Thymus (tissue), 14 donors: ENCODE results near the gene GAS2L3. TPM values are rescaled to one million over a fixed set of nuclear protein-coding genes. Genes with fewer than 3 reads are reported as not detected.

Source experiments
- DNase-seq, 9 donors: peaks; one replicate each; pipeline ENCODE4 v3.0.0-alpha.2; 2013; ENCODE audit warnings: low spot score in 9 of 9, low read depth in 6 of 9, missing footprints in 1 of 9
- H3K27ac ChIP-seq, 2 donors: one replicate each; pipeline ENCODE4 v1.5.1; 2013; ENCODE audit warnings: control low read depth in 1 of 2, low read depth in 1 of 2, low read length in 1 of 2, mild to moderate bottlenecking in 1 of 2, moderate library complexity in 1 of 2
- H3K27me3 ChIP-seq, 2 donors: one replicate each; pipeline ENCODE4 v1.5.1; 2013; ENCODE audit warnings: low read length in 1 of 2; ENCODE audit not compliant: control insufficient read depth in 2 of 2, insufficient read depth in 1 of 2
- H3K36me3 ChIP-seq, 2 donors: one replicate each; pipeline ENCODE4 v1.5.1; 2013; ENCODE audit warnings: low read length in 1 of 2, mild to moderate bottlenecking in 1 of 2, moderate library complexity in 1 of 2; ENCODE audit not compliant: control insufficient read depth in 2 of 2, insufficient read depth in 2 of 2
- H3K4me1 ChIP-seq, 2 donors: one replicate each; pipeline ENCODE4 v1.5.1; 2013; ENCODE audit warnings: low read length in 2 of 2; ENCODE audit not compliant: control insufficient read depth in 2 of 2, insufficient read depth in 2 of 2
- H3K4me3 ChIP-seq, 2 donors: one replicate each; pipeline ENCODE4 v1.5.1; 2013; ENCODE audit warnings: low read length in 2 of 2, control low read depth in 1 of 2, mild to moderate bottlenecking in 1 of 2
- H3K9me3 ChIP-seq, 2 donors: one replicate each; pipeline ENCODE4 v1.5.1; 2013; ENCODE audit warnings: low read length in 1 of 2, mild to moderate bottlenecking in 1 of 2; ENCODE audit not compliant: control insufficient read depth in 2 of 2, insufficient read depth in 1 of 2
- WGBS: extraction: QIAGEN DNeasy Blood & Tissue Kit; methylation state at CpG from one replicate; pipeline ENCODE4 v1.1.7; 2013; 5-methylcytosine and 5-hydroxymethylcytosine counted together
- long read RNA-seq, 10 donors: transcript quantifications; one replicate each; lab custom pipeline, GENCODE V29; 2026
- polyA plus RNA-seq: library from polyadenylated mRNA; stranded (reverse); fragments of 200-250 nt; gene quantifications from one replicate; pipeline ENCODE4 v1.2.3, GENCODE V29; 2013
- total RNA-seq: library from RNA; stranded (reverse); fragments of 120-200 nt; gene quantifications from one replicate; pipeline ENCODE4 v1.2.4, GENCODE V29; 2013
- donor health status: healthy.

GAS2L3 gene
- 4.4 TPM for total RNA-seq
- 2.2 TPM for polyA plus RNA-seq
- long read RNA-seq, donor 1 = 0 reads
- long read RNA-seq, donor 2 = 0 reads
- long read RNA-seq, donor 3 = 0 reads
- long read RNA-seq, donor 4, partial matches to known transcripts = 0 of 1 reads
- long read RNA-seq, donor 4, other reads (novel, unspliced or antisense) = 0 of 1 reads
- long read RNA-seq, donor 5 = 0 reads
- long read RNA-seq, donor 6 = 0 reads
- long read RNA-seq, donor 7, partial matches to known transcripts = 0 of 1 reads
- long read RNA-seq, donor 7, other reads (novel, unspliced or antisense) = 0 of 1 reads
- long read RNA-seq, donor 8 = 0 reads
- long read RNA-seq, donor 9 = 0 reads
- long read RNA-seq, donor 10 = 0 reads

DNA sequence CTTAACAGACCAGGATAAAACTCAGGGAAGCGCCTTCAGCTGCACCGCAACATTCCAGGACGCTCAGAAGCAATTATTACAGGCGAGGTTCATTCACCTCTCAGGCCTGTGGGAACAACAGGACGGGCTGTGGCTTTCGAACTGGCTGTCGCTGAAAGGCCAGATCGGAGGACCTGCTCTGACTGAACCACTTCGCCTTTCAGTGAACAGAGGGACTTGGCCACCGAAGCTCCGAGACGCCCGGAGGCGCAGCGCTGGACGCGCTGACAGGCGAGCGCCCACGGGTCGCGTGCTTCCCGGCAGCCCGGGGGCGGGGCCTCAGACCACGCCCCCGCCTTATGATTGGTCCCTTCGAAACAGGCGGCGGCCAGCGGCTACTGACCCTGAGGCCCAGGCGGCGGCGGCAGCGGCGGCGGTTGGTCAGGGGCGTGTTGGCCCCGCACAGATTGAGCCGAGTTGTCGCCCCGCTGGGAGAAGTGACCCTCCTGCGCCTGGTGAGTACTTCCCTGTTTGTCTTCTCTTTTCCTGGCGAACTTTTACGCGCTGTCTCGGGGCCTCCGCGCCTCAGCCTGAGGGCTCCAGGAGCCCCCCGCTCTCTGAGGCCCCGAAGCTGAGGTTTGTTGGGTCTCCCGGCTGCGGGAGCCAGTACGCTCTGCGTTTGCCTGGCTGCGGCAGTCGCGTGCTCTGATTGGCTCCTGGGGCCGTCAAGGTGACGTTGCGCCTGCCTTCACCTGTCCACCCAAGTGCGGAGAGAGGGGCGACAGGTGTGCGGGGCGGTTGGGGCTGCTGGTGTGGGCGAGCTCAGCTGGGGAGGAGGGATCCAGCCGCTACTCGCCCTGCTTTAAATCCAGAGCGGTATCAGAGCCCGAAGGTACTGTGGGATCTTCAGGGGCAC, at the start of gene GAS2L3:
TSS of gene GAS2L3 (plus strand) at position 393 of the 895 bp plus-strand sequence. CDS start 21,221 bp downstream, outside the sequence.
- Histone ChIP-seq H3K27me3 (peaks cover 2 to 14% of the 10 kb centered on the region in 2 donors), H3K4me1 (peaks cover 7 to 12% of the 10 kb centered on the region in 2 donors), H3K9me3 (no peaks in the 10 kb centered on the region), H3K4me3 (peak within 1 kb of the TSS; percentile 56 to 59), H3K27ac (peak within 1 kb of the TSS; percentile 19 to 60), H3K36me3 (no peaks in the 10 kb centered on the region)
- DNase-seq = peak in 8 of 9 donors; percentile 24 to 73 (median 48)
- 3% methylated on average over 70 of the region's 70 CpGs for WGBS

DNA sequence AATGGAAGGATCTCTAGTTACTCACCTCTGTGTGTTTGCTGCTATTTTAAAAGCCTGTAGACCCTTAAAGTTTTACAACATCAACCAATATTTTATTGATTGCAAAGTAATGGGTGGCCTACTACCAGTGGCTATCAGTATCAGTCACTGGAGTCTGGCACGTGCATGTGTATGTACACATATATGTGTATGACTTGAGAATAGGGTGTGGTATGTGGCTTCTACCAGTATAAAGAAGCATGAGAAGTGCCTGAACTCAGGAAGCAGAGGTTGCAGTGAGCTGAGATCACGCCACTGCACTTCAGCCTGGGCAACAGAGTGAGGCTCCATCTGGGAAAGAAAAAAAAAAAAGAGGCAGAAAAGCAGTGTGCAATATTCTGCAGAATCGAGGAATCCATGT, 45.5 kb upstream of the GAS2L3 start:
- H3K4me3 ChIP-seq = no peak overlapping the region
- H3K9me3 ChIP-seq = no peaks in the 10 kb centered on the region
- DNase-seq = no peak
- H3K36me3 ChIP-seq = no peaks in the 10 kb centered on the region
- no peak overlapping the region for H3K27ac ChIP-seq
- no peaks in the 10 kb centered on the region for H3K27me3 ChIP-seq
- WGBS = 75% methylated on average over 3 of the region's 3 CpGs
- H3K4me1 ChIP-seq = no peaks in the 10 kb centered on the region

DNA sequence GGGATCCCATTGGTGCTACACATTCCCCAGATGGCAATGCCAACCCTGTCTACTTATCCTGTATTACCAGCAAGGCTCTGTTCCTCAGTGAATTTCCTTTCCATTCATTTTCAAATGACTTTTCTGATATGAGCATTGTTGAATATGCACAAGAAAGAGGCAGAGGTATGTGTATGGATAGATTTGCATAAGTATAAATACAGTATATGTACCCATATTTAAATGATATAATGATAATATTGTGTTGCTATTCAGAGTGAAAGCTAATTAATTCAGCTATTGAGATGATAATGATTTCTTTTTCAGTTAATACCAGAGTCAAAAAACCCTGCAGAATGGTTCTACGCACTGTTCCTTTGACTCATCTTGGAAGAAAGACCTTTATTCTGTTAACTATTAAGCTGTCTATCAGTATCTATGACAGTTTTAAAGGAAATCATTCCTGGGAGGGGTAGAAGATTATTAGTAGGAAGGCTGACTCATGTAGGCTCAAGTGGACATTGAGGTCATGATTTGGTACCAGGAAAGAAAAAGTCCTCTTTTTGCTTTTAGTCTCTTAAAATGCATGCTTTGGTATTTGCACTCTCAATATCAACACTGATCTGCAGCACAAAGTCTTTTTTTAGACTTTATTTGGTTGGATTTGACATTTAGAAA, 44.9 kb upstream of the GAS2L3 start:
- Histone ChIP-seq H3K4me3 (no peak overlapping the region), H3K27ac (no peak overlapping the region), H3K4me1 (no peaks in the 10 kb centered on the region), H3K36me3 (no peaks in the 10 kb centered on the region), H3K9me3 (no peaks in the 10 kb centered on the region), H3K27me3 (no peaks in the 10 kb centered on the region)
- no peak for DNase-seq
- WGBS = 97% methylated on average over 1 of the region's 1 CpG

DNA sequence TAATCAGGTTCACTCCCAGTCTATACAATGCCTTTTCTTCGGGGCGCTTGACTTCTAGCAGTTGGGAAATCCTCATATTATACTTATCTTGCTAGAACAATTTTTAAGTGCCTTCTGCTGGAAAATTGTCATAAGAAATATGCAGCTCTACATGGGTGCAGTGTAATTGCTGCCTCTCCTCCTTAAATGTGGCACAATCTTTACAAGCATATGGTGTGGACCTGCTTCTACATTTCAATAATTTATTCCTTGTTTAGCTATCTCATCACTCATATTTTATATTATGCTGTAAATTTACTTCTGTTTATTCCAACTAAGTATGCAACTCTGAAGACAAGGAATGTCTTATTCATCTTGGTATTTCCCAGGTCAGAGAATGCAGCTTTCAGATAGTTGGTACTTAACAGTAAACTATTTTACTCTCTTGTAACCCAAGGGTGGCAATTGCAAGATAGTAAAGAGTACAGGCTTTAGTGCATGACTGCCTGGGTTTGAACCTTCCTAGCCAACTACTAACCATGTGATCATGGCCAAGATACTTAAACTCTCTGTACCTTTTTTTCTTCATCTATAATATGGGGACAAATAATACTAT, 43.6 kb upstream of the GAS2L3 start:
- WGBS = 99% methylated on average over 2 of the region's 2 CpGs
- Histone ChIP-seq H3K27me3 (no peaks in the 10 kb centered on the region), H3K36me3 (no peaks in the 10 kb centered on the region), H3K27ac (no peak overlapping the region), H3K4me1 (no peaks in the 10 kb centered on the region), H3K9me3 (no peaks in the 10 kb centered on the region), H3K4me3 (no peak overlapping the region)
- no peak for DNase-seq

DNA sequence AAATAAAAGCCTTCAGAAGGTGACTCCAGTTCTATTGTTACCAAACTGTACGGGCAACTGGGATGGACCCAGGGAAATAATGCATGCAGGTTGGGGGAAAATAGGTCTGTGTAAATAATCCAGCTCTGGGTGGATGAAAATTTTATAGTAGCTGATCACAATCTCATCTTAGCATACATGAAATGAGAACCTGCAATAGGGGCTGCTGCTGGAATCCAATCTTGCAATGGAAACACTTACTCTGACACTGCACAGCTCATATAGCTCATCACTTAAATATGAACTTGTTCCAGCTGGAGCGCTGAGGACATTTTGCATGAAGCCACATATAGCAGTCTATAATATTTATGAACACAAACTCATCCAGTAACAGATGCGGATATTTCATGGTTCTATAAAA, 40.1 kb upstream of the GAS2L3 start:
- no peaks in the 10 kb centered on the region for H3K27me3 ChIP-seq
- no peaks in the 10 kb centered on the region for H3K4me1 ChIP-seq
- no peak overlapping the region for H3K4me3 ChIP-seq
- H3K36me3 ChIP-seq = no peaks in the 10 kb centered on the region
- no peaks in the 10 kb centered on the region for H3K9me3 ChIP-seq
- no peak overlapping the region for H3K27ac ChIP-seq
- 94% methylated on average over 3 of the region's 3 CpGs for WGBS
- DNase-seq = no peak

DNA sequence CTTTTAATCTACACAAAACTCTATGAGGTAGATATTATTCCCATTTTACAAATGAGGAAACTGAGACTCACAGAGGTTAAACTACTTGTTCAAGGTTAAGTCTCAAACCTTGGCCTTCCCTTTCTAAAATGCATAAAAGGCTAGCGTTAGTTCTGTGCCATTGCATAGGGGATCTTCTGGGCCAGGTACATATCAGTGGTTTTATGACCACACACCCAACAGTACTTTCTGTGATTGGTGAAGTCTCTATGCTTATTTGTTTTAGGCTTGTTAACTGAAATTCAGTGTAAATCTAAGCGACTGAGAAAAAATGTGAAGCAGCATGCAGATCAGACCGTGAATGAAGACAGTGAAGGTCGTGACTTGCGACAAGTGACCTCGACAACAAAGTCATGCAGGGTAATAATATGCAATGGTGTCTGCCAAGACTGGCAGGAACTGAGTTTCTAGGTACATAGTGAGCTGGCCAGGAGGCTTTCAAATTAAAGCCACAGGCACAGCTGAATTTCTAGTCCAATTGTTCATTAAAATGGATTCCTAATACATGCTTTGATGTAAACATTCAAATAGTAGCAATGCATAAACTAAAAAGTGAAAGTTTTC, 38.8 kb upstream of the GAS2L3 start:
- H3K36me3 ChIP-seq = no peaks in the 10 kb centered on the region
- H3K4me3 ChIP-seq = no peak overlapping the region
- WGBS = 92% methylated on average over 6 of the region's 6 CpGs
- no peak for DNase-seq
- no peak overlapping the region for H3K27ac ChIP-seq
- H3K27me3 ChIP-seq = no peaks in the 10 kb centered on the region
- H3K9me3 ChIP-seq = no peaks in the 10 kb centered on the region
- no peaks in the 10 kb centered on the region for H3K4me1 ChIP-seq

DNA sequence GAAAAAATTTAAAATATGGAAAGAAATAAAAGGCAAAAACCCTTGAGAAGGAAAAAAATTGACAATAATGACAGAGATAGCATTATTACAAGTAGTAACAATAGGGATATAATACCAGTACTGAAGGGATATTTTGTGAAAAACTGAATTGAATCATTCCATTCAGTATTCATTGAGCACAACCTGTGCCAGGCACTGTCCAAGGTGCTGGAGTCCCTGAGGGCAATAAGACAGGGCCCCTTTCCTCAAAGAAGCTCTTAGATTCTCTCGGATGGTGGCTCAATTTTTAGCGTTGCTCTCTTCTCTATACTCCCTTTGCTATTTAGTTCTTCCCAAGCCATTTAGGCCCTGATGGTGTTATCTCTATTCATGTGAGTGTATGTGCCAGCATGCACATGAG, 34.3 kb upstream of the GAS2L3 start:
- 66% methylated on average over 2 of the region's 2 CpGs for WGBS
- H3K27me3 ChIP-seq = no peaks in the 10 kb centered on the region
- no peak overlapping the region for H3K4me3 ChIP-seq
- no peak overlapping the region for H3K27ac ChIP-seq
- no peaks in the 10 kb centered on the region for H3K9me3 ChIP-seq
- no peaks in the 10 kb centered on the region for H3K4me1 ChIP-seq
- H3K36me3 ChIP-seq = no peaks in the 10 kb centered on the region
- DNase-seq = peak in 4 of 9 donors; percentile 8 to 35 (median 18)

DNA sequence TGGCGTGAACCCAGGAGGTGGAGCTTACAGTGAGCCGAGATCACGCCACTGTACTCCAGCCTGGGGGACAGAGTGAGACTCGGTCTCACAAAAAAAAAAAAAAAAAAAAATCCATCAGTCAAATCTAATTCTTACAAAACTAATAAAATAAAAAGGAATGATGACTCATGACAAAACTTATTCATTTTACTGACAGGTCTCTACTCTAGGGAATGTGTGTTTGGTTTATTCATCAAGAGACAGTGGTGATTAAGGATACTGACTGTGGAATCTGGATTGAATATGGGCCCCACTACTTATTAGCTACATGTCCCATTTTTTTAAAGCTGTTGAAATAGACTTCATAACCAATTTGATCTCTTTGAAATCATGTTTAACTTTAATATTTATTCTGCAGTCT, 29.3 kb upstream of the GAS2L3 start:
- WGBS = 97% methylated on average over 4 of the region's 4 CpGs

More for the DNA sequence above, 29.3 kb upstream of the GAS2L3 start:
- no peak for DNase-seq
- Histone ChIP-seq H3K27me3 (no peaks in the 10 kb centered on the region), H3K4me3 (no peak overlapping the region), H3K36me3 (no peaks in the 10 kb centered on the region), H3K9me3 (no peaks in the 10 kb centered on the region), H3K27ac (no peak overlapping the region), H3K4me1 (no peaks in the 10 kb centered on the region)
